ENCODE measurements around the gene TMEM11.

Gene TMEM11

GRCh38 chr17:21149621-21150020, 64.3 kb downstream of the TMEM11 start:
- H3K36me3 ChIP-seq (ENCODE audit: control insufficient read depth in 4 of 4, insufficient read depth in 4 of 4, low read length in 3 of 4) = peaks cover 0 to 7% (median 2%) of the 10 kb centered on the region in 4 experiments
- no CpG with 5 or more reads among the region's 1 CpG for WGBS (ENCODE audit: insufficient coverage)
- CTCF ChIA-PET = no interaction called here
- POLR2A ChIA-PET = no interaction called here
- peaks cover 12 to 41% (median 32%) of the 10 kb centered on the region in 4 experiments for H3K4me1 ChIP-seq (ENCODE audit: control extremely low read depth in 1 of 4, control insufficient read depth in 4 of 4, insufficient read depth in 4 of 4, low read length in 3 of 4)
- peak overlapping the region in 1 of 7 experiments; percentile 7 for H3K4me3 ChIP-seq (ENCODE audit: control insufficient read depth in 1 of 7, extremely low read depth in 1 of 7, insufficient read depth in 4 of 7, low read depth in 2 of 7, low read length in 6 of 7)
- H3K9me3 ChIP-seq (ENCODE audit: control extremely low read depth in 1 of 5, control insufficient read depth in 4 of 5, insufficient read depth in 2 of 5, low read depth in 1 of 5, low read length in 4 of 5) = peaks cover 0 to 10% (median 4%) of the 10 kb centered on the region in 5 experiments
- H3K27me3 ChIP-seq (replicated peaks in 2 of 5; ENCODE audit: control insufficient read depth in 4 of 5, insufficient read depth in 5 of 5, low read length in 4 of 5) = no peaks in the 10 kb centered on the region
- no peak overlapping the region for H3K27ac ChIP-seq (ENCODE audit: insufficient read depth in 1 of 2, low read depth in 1 of 2, low read length in 2 of 2, poor library complexity in 1 of 2, severe bottlenecking in 2 of 2)
- peak in 2 of 3 donors; percentile 46 to 58 for DNase-seq
